Cardiac septum (tissue), 1 donor: ENCODE measurements around the gene IRS2. TPM values are rescaled to one million over a fixed set of nuclear protein-coding genes. Genes with fewer than 3 reads are reported as not detected.

Experiments used
- DNase-seq: peaks from one replicate; pipeline ENCODE4 v3.0.0-alpha.2; 2020; ENCODE audit warnings: low spot score
- intact Hi-C: fragments of 100-400 bp; cut with DNase I; formaldehyde crosslinking; loops from one replicate; pipeline ENCODE4 v1.14.0; 2022
- total RNA-seq: library from RNA; stranded (reverse); fragmentation: NEBNext Ultra II Directional; extraction: Animal tissue kit (Norgen Biotek cat#: 25700); gene quantifications from one replicate; pipeline ENCODE4 v1.2.1, GENCODE V29; 2021
- donor health status: DM: no; HTN: no; CAD: no.

Gene IRS2
- total RNA-seq, 1 donor from 2014 or later: 12.0 TPM

- intact Hi-C loops: no loop called here
Observed at GRCh38 chr13:109809216-109809932, 23.0 kb upstream of the IRS2 start.

GRCh38 chr13:109807345-109807744, 21.0 kb upstream of the IRS2 start:
- intact Hi-C loops: no loop called here
- DNase-seq: no peak

More at GRCh38 chr13:109809216-109809932, 23.0 kb upstream of the IRS2 start:
- DNase-seq: no peak

DNA sequence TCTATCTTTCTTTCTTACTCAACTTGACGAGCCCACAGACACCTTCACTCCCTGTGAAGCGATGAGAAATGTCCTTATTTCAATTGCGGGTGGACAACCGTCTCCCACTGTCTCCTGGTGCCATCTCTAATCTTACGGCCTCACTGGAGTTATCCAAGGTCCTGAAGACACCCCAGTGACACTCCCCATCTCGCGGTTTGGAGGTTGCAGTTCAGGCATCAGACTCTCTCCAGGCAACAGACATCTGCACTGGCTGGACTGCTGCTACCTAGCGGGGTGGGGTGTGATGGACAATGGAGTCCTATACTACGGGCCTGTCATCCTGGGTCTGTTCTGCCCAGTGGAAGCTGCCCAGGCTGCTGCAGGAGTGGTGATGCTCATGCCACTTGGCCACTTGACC, 18.3 kb upstream of the IRS2 start:
- intact Hi-C loops: no loop called here

GRCh38 chr13:109803825-109804224, 17.4 kb upstream of the IRS2 start:
- DNase-seq: no peak
- intact Hi-C loops: no loop called here

More for the DNA sequence above, 18.3 kb upstream of the IRS2 start:
- no peak for DNase-seq

DNA sequence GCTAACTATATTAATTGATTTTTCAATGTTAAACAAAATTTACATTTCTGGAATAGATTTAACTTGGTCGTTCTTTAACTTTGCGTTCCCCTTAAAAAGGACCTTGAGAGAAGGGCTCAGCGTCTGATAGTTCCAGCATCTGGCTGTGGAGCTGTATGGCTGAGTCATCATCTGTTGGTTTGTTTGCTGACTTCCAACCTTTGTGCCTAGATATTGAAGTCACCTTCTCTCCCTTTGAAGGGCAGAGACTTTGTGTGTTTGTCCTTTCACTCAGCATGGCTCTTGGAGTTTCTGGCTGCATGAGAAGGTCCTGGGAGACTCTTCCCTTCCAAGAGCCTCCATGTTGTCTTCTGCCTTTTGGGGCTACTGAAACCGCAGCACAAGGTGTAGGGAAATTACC, 16.6 kb upstream of the IRS2 start:
- intact Hi-C loops: no loop called here
- no peak for DNase-seq

GRCh38 chr13:109795011-109795410, 8.6 kb upstream of the IRS2 start:
- DNase-seq: no peak
- intact Hi-C loops: no loop called here

DNA sequence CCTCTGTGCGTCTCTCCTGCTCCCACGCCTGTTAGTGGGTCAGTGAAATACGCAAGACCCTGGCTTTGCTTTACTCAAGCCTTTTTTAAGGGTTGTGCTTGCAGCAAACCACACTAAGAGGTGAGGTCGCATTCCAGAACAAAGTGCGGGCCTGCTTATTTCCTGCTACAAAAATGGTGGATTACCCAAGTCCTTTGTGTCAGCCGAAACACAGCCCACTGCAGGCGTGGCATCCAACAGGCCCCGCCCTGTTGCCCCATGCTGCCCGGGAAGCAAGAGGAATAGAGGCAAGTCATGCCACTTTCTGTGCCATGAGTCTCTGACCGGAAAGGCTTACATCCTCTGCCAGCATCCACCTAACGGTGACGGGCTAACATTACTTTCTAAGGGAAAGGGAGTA, 7.7 kb upstream of the IRS2 start:
- DNase-seq: no peak
- intact Hi-C loops: no loop called here

GRCh38 chr13:109792416-109793059, 6.2 kb upstream of the IRS2 start:
- no peak for DNase-seq
- intact Hi-C loops: no loop called here

DNA sequence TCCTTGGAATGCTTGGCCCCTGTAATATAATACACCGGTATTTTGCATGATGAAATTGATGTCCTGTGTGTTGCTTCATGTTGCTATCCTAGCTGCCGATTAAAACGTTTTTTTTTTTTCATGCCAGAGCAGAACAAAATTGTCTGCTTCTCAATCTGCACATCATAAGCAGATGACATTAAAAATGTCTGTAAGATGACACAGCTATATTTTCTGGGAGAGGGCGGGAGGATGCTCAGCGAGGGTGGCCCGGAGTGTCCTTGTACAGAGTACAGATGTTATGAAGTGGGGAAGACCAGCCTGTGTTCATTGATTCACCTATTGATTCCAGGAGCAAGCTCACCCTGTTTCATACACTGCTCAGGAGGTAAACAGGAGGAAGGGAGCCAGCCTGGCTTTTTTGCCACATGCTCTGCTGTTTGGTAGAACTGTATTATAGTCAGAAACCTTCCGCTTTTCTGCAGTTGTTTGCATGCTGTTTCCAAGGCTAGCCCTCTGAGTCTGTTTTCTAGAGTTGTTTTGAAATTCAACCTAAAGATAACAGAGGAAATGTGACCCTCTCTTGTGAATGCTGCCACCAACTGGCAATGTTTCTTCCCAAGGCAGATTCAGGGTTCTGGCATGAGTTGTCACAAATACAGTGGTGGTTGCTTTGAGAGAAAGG, 4.7 kb upstream of the IRS2 start:
- DNase-seq: no peak
- intact Hi-C loops: no loop called here

- intact Hi-C loops: no loop called here
- no peak for DNase-seq
Observed at GRCh38 chr13:109790086-109790485, 3.7 kb upstream of the IRS2 start.

DNA sequence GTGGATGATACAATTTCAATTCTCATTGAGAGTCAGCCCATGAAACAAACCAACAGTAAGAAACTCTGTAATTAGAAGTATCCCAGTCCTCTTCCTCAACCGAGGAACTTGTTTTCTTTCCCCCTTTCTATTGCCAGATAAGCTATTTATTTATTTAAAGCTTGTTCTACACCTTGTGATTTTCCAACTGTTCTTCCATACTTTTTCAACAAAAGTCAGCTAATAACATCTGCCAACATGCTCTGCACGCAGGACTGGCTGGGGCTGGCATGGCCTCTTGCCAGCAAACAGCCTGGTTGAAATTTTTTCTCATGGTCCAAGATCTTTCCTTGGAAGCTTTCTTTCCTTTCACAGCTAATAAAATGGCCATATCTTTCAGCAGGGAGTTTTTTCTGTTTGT, 2.9 kb upstream of the IRS2 start:
- intact Hi-C loops: loop anchor here (5.0 to 10.0 kb wide), 5 partner anchors 83 to 544 kb away; no protein-coding TSS in a partner anchor
- no peak for DNase-seq

- intact Hi-C loops: loop anchor here (5.0 to 10.0 kb wide), 5 partner anchors 84 to 544 kb away; no protein-coding TSS in a partner anchor
- no peak for DNase-seq
Observed at GRCh38 chr13:109788372-109789111, 2.2 kb upstream of the IRS2 start.

DNA sequence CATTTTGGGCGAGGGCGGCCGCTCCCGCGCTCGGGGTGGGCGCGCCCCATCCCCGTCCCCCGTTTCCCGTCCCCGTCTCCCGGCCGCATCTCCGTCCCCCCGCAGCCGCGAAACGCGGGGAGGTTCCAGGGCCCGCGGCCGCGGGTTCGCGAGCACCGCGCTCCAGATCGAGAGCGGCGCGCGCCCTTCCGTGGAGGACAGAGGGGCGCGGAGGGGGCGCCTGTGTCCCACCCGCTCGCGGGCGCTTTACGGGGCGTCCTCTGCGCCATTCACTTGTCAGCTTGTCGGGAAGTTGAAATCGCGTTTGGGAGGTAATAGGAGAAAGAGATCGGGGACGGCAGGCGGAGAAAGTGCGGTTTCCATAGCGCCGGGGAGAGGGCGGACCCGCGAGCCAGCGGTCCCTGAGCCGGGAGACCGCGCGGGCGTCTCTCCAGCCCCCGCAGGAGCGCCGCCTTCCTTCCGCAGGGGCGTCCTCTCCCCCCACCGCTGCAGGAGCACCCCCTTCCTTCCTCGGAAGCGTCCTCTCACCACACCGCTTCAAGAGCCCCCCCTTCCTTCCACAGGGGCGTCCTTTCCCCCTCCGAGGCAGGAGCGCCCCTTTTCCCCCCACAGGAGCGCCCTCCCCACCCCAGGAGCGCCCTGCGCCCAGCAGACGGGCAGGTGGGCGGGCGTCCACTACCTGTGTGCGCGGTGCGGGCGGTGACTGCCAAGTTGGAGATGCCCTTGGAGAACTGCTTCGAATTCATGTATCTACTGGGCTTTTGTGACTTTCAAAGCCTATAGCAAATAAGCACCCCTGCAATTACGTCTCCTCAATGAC, 962 bp upstream of the IRS2 start:
- DNase-seq: no peak

DNA sequence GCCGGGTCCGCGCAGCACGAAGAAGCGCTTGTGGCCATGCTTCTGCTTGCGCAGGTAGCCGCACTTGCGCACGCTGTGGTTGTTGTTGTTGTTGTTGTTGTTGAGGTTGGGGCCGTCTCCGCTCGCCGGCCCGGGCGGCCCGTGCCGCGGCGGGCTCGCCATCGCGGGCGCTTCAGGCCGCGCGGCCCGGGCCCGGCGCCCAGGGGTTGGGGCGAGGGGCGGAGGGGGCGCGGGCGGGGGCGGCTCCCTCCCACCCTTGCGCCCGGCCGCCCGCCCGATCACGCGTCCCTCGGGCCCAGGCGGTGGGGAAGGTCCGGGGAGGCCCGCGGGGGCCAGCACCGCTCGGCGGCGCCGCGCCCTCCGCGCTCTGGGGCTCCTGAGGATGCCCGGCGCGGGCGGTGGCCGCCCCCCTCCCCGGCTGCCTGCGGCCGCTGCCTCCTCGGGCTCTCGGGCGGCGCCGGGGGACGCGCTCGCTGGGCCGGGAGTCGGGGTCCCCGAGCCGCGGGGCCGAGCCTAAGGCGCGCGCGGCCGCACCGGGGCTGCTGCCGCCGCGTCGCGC, 412 bp downstream of the IRS2 start:
- no peak for DNase-seq

More for the DNA sequence above, 962 bp upstream of the IRS2 start:
- intact Hi-C loops: loop anchor here (5.0 to 10.0 kb wide), 5 partner anchors 85 to 543 kb away; no protein-coding TSS in a partner anchor

DNA sequence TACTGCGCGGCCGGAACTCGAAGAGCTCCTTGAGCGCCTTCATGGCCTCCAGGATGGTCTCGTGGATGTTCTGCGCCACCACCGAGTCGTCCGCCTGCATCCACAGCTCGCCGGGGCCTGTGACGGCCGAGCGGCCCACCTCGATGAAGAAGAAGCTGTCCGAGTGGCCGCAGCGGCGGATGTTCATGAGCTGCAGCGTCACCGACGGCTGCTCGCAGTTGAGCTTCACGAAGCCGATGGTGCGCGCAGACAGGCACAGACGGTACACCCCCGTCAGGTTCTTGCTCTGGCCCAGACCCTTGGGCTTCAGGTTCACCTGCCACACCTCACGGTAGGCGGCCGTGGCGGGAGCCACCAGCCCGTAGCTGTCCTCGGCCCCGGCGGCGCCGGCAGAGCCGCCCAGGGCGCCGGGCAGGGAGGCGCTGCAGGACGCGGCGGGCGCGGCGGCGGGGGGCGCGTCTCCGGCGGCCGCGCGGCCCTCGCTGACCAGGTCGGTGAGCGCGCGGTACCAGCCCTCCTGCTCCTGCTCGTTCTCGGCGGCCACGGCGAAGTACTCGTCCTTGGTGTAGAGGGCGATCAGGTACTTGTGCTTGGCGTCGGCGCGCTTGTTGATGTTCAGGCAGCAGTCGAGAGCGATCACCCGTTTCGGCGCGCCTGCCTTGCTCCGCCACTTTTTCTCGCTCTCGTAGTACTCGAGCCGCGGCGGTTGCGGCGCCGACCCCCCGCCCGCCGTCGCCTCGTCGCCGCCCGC, 1.1 kb downstream of the IRS2 start:
- DNase-seq: no peak
- intact Hi-C loops: loop anchor here (5.0 to 10.0 kb wide), 5 partner anchors 87 to 541 kb away; no protein-coding TSS in a partner anchor

More for the DNA sequence above, 412 bp downstream of the IRS2 start:
- intact Hi-C loops: loop anchor here (1.0 to 10.0 kb wide), 6 partner anchors 86 to 541 kb away; no protein-coding TSS in a partner anchor

DNA sequence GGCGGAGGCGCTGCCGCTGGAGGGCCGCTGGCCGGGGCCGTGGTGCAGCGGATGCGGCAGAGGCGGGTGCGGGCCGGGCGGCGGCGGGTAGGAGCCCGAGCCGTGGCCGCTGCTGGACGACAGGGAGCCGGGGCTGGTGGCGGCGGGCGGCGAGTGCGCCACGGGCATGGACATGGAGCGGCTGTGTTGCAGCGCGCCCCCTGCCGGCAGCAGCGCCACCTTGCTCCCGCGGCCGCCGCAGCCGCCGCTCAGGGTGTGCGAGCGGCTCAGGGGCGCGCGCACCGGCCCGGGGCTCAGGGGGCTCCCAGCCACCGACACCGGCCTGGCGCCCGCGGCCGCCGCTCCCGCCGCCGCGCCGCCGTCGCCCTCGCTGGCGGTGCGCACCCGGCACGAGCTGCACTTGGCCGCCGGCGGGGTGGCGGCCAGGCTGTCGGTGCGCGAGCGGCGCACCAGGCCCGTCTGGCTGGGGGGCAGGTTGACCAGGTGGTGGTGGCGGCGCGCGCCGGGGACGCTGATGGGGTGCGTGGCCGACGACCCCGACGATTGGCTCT, 1.7 kb downstream of the IRS2 start:
- intact Hi-C loops: loop anchor here (5.0 to 10.0 kb wide), 7 partner anchors 88 to 822 kb away; no protein-coding TSS in a partner anchor
- DNase-seq: peak; percentile 90

DNA sequence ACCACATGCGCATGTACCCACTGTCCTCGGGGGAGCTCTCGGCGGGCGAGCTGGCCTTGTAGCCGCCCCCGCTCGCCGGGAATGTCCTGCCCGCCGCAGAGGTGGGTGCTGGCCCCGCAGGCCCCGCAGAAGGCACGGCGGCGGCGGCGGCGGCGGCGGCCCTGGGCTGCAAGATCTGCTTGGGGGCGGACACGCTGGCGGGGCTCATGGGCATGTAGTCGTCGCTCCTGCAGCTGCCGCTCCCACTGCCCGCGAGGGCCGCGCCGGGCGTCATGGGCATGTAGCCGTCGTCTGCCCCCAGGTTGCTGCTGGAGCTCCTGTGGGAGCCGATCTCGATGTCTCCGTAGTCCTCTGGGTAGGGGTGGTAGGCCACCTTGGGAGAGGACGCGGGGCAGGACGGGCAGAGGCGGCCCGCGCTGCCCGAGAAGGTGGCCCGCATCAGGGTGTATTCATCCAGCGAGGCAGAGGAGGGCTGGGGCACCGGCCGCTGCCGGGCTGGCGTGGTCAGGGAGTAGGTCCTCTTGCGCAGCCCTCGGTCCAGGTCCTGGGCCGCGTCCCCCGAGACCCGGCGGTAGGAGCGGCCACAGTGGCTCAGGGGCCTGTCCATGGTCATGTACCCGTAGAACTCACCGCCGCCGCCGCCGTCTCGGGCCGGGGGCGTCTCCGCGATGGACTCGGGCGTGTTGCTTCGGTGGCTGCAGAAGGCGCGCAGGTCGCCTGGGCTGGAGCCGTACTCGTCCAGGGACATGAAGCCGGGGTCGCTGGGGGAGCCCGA, 2.4 kb downstream of the IRS2 start:
- DNase-seq: no peak
- intact Hi-C loops: loop anchor here (5.0 to 10.0 kb wide), 4 partner anchors 499 to 822 kb away; no protein-coding TSS in a partner anchor
